AG04450 (cell line): ENCODE data around the gene CELA3B. TPM values are rescaled to one million over a fixed set of nuclear protein-coding genes. Genes with fewer than 3 reads are reported as not detected.
"Not testable (repeated sequence)": the region's sequence is repeated elsewhere in the genome, so short reads cannot be mapped to it uniquely, and the experiment has no call there.

ENCODE experiments used
- CTCF ChIA-PET: fragments of 300-600, 350-600 bp; formaldehyde crosslinking; extraction: SDS; loops from one replicate; lab custom pipeline; 2022; ENCODE audit warnings: antibody characterized with exemption, inconsistent platforms; lab: Charles Lee
- POLR2A ChIA-PET: fragments of 350-600 bp; formaldehyde crosslinking; extraction: SDS; loops from one replicate; lab custom pipeline; 2021; ENCODE audit warnings: antibody characterized with exemption, inconsistent platforms; lab: Yijun Ruan, JAX
- DNase-seq: peaks from one replicate; pipeline ENCODE4 v3.0.0-alpha.2; 2011; ENCODE audit warnings: low read depth, low spot score
- H3K27ac ChIP-seq: one replicate; pipeline ENCODE4 v1.5.1; 2012; ENCODE audit warnings: low read depth, low read length, control low read depth
- H3K27me3 ChIP-seq: one replicate; pipeline ENCODE4 v1.6.0; 2012; ENCODE audit warnings: low read length; ENCODE audit not compliant: control insufficient read depth, insufficient read depth
- H3K4me3 ChIP-seq: 2 replicates; pipeline ENCODE4 v1.5.1; 2011; ENCODE audit warnings: mild to moderate bottlenecking, low read depth, low read length, control low read depth
- H3K9me3 ChIP-seq: 2 replicates; pipeline ENCODE4 v1.5.1; 2012; ENCODE audit warnings: low read length; ENCODE audit not compliant: control insufficient read depth, insufficient read depth
- CTCF ChIP-seq: IDR thresholded peaks from 2 replicates; pipeline ENCODE4 v1.5.1; 2011; ENCODE audit warnings: low read depth, low read length, control low read depth, inconsistent platforms
- polyA plus RNA-seq: library from polyadenylated mRNA; depleted of rRNA; stranded (reverse); fragments of >200 nt; gene quantifications from 2 replicates; pipeline ENCODE4 v1.2.3, GENCODE V29; 2011

CELA3B gene
- polyA plus RNA-seq, 1 experiment: not detected

GRCh38 chr1:22026924-22027289 lies 50.1 kb downstream of the CELA3B start:
- TF ChIP-seq CTCF: no peak
- POLR2A ChIA-PET: no interaction called here
- Histone ChIP-seq H3K9me3 (no peaks in the 10 kb centered on the region; the same call in 1 of the 2 replicates), H3K27me3 (no peaks in the 10 kb centered on the region), H3K4me3 (no peak overlapping the region), H3K27ac (no peak overlapping the region)
- CTCF ChIA-PET: no interaction called here
- no peak for DNase-seq

GRCh38 chr1:22030057-22030456 lies 53.2 kb downstream of the CELA3B start:
- CTCF ChIA-PET: interaction anchor here (0.7 kb wide), 1 partner anchor 1333 kb away, joined by 5 read pairs; no protein-coding TSS in a partner anchor
- DNase-seq: no peak
- Histone ChIP-seq H3K27me3 (no peaks in the 10 kb centered on the region), H3K27ac (no peak overlapping the region), H3K4me3 (no peak overlapping the region), H3K9me3 (no peaks in the 10 kb centered on the region; the same call in 1 of the 2 replicates)
- POLR2A ChIA-PET: interaction anchor here (0.7 kb wide), 1 partner anchor 22 kb away, joined by 6 read pairs; the partner anchor contains the start of gene CDC42
- TF ChIP-seq CTCF: no peak

DNA sequence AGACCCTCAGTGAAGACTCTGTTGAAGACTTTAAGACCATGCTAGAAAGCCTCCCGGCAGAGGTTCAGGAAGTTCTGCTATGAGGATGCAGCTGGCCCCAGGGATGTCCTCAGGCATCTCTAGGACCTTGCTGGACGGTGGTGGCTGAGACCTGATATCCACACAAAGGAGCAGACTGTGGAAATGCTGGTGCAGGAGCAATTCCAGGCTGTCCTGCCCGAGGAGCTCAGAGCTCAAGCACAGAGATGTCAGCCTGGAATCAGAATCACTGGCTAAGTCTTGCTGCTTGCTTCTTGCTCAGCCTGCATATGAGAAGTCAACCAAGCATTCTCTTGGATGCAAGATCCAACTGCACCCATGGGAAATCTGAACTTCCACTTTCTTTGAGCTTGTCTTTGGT lies 53.7 kb downstream of the CELA3B start:
- Histone ChIP-seq H3K9me3 (no peaks in the 10 kb centered on the region; the same call in 1 of the 2 replicates), H3K4me3 (no peak overlapping the region), H3K27ac (no peak overlapping the region), H3K27me3 (no peaks in the 10 kb centered on the region)
- CTCF ChIA-PET: interaction anchor here (0.7 kb wide), 1 partner anchor 1334 kb away, joined by 5 read pairs; no protein-coding TSS in a partner anchor
- POLR2A ChIA-PET: interaction anchor here (0.7 kb wide), 1 partner anchor 22 kb away, joined by 6 read pairs; the partner anchor contains the start of gene CDC42
- TF ChIP-seq CTCF: no peak
- no peak for DNase-seq

DNA sequence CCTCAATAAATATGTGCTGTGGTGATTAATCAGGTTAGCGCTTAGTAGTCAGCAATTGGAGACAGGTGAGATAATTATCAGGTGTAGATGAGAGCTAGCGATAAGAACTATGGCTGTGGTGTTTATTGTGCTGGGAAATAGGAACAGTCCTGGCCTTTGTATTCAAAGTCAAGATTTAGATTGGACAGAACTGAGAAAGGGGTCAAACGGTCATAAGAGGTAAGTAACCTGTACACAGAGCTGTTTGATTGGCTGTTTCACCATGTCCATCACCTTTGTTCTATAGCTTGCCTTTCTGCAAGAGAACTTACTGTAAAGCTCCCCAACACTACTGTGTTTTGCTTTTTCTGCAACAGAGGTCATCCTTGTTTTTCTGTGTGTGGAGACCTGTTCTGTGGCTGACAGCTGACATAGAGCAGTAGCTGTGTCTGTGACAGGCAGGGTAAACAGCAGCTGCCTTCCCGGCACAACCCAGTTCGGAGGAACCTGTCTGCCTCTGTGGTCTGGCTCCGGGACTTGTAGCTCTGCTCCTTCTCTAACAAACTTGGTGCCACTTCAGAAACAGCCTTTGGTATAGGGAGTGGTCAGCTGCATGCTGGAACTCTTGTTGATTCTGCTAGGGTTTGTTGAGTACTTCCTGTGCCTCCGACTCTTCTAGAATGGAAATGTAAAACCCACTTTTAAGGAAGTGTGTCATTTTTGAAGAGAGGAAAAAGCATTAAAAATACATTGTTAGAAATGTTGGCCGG lies 54.6 kb downstream of the CELA3B start:
- Histone ChIP-seq H3K9me3 (no peaks in the 10 kb centered on the region), H3K27ac (no peak overlapping the region), H3K4me3 (no peak overlapping the region), H3K27me3 (no peaks in the 10 kb centered on the region)
- CTCF ChIA-PET: no interaction called here
- no peak for TF ChIP-seq CTCF
- POLR2A ChIA-PET: interaction anchor here (0.6 kb wide), 1 partner anchor 19 kb away, joined by 3 read pairs; no protein-coding TSS in a partner anchor
- no peak for DNase-seq

DNA sequence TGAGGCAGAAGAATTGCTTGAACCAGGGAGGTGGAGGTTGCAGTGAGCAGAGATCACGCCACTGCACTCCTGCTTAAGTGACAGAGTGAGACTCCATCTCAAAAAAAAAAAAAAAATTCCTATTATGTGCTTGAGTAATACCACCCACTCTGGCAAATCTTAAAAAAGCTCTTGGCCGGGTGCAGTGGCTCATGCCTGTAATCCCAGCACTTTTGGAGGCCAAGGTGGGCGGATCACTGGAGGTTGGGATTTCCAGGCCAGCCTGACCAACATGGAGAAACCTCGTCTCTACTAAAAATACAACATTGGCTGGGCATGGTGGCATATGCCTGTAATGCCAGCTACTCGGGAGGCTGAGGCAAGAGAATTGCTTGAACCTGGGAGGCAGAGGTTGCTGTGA lies 58.0 kb downstream of the CELA3B start:
- POLR2A ChIA-PET, DNase-seq, H3K27me3 ChIP-seq, CTCF ChIA-PET, H3K4me3 ChIP-seq, H3K27ac ChIP-seq, H3K9me3 ChIP-seq: not testable (repeated sequence)
